HepG2 (cell line): Measurements from ENCODE around the gene C20orf204. TPM values are rescaled to one million over a fixed set of nuclear protein-coding genes. Genes with fewer than 3 reads are reported as not detected.

Source experiments
- ATM ChIP-seq: fragments of 450-650 bp; IDR thresholded peaks from 2 replicates; pipeline ENCODE4 v1.7.1; 2017; ENCODE audit warnings: mild to moderate bottlenecking, borderline replicate concordance
- CBX2 ChIP-seq, 2 experiments: fragments of 200-600 bp in 1 of 2; sonication (generic); formaldehyde crosslinking in 1 of 2; IDR thresholded peaks; 2 replicates each; pipeline versions ENCODE4 v1.7.0 to v1.8.1; 2018 to 2022; ENCODE audit warnings: low read depth in 2 of 2, low read length in 1 of 2, mild to moderate bottlenecking in 1 of 2, missing genetic modification reagents in 1 of 2
- FOSL1 ChIP-seq: sonication (generic); formaldehyde crosslinking; IDR thresholded peaks from 2 replicates; pipeline ENCODE4 v1.9.0; 2021; ENCODE audit warnings: missing genetic modification reagents, borderline replicate concordance
- HOXA5 ChIP-seq: sonication (generic); formaldehyde crosslinking; IDR thresholded peaks from 2 replicates; pipeline ENCODE4 v1.4.0; 2020; ENCODE audit warnings: missing genetic modification reagents
- MATR3 ChIP-seq: sonication (generic); formaldehyde crosslinking; IDR thresholded peaks from 2 replicates; pipeline ENCODE4 v1.4.0; 2020; ENCODE audit warnings: missing genetic modification reagents
- MZF1 ChIP-seq: sonication (generic); formaldehyde crosslinking; IDR thresholded peaks from 2 replicates; pipeline ENCODE4 v1.8.1; 2023; ENCODE audit warnings: mild to moderate bottlenecking, missing genetic modification reagents, borderline replicate concordance
- NR3C1 ChIP-seq: sonication (generic); formaldehyde crosslinking; IDR thresholded peaks from 2 replicates; pipeline ENCODE4 v1.4.0; 2020; ENCODE audit warnings: missing genetic modification reagents
- SMAD3 ChIP-seq: sonication (generic); formaldehyde crosslinking; IDR thresholded peaks from 2 replicates; pipeline ENCODE4 v1.4.0; 2020; ENCODE audit warnings: missing genetic modification reagents
- SRSF1 ChIP-seq: fragments of 200-400 bp; formaldehyde crosslinking; optimal IDR thresholded peaks from 2 replicates; pipeline ENCODE3; 2017; ENCODE audit warnings: mild to moderate bottlenecking, low read depth, low read length, moderate library complexity
- STAT6 ChIP-seq: sonication (generic); formaldehyde crosslinking; IDR thresholded peaks from 2 replicates; pipeline ENCODE4 v1.4.0; 2020; ENCODE audit warnings: missing genetic modification reagents, mild to moderate bottlenecking, borderline replicate concordance
- TCF7L2 ChIP-seq: IDR thresholded peaks from 2 replicates; pipeline ENCODE4 v1.6.1; 2011; ENCODE audit warnings: mild to moderate bottlenecking, low read depth, low read length, moderate library complexity
- ZC3H13 ChIP-seq: sonication (generic); formaldehyde crosslinking; IDR thresholded peaks from 2 replicates; pipeline ENCODE4 v1.8.1; 2023; ENCODE audit warnings: mild to moderate bottlenecking, missing genetic modification reagents, moderate library complexity
- ZNF101 ChIP-seq: sonication (generic); formaldehyde crosslinking; IDR thresholded peaks from 2 replicates; pipeline ENCODE4 v1.4.0; 2020; ENCODE audit warnings: mild to moderate bottlenecking, low read depth, missing genetic modification reagents, borderline replicate concordance
- ZNF225 ChIP-seq: sonication (generic); formaldehyde crosslinking; IDR thresholded peaks from 2 replicates; pipeline ENCODE4 v1.4.0; 2020; ENCODE audit warnings: mild to moderate bottlenecking, missing genetic modification reagents
- ZNF749 ChIP-seq: sonication (generic); formaldehyde crosslinking; IDR thresholded peaks from 2 replicates; pipeline ENCODE4 v1.8.0; 2022; ENCODE audit warnings: mild to moderate bottlenecking, missing genetic modification reagents, moderate library complexity, borderline replicate concordance
- ZNF782 ChIP-seq: sonication (generic); formaldehyde crosslinking; IDR thresholded peaks from 2 replicates; pipeline ENCODE4 v1.4.0; 2020; ENCODE audit warnings: missing genetic modification reagents, mild to moderate bottlenecking, borderline replicate concordance
- ZSCAN29 ChIP-seq: sonication (generic); formaldehyde crosslinking; conservative IDR thresholded peaks from 2 replicates; pipeline ENCODE4 v1.4.0; 2020; ENCODE audit warnings: mild to moderate bottlenecking, missing genetic modification reagents
- polyA plus RNA-seq, 8 experiments: library from polyadenylated mRNA; depleted of rRNA in 3 of 8; stranded (reverse) in 7 of 8; unstranded in 1 of 8; fragments of >200 nt; fragmentation: Illumina TruSeq in 4 of 8; extraction: Trizol in 4 of 8; gene quantifications; 2 replicates each; pipeline versions ENCODE4 v1.2.1 to v1.2.3, GENCODE V29; 2011 to 2016; ENCODE audit warnings: low read depth in 4 of 8, missing spikeins in 1 of 8, mixed read lengths in 1 of 8; ENCODE audit not compliant: insufficient read depth in 1 of 8
- total RNA-seq, 5 experiments: library from RNA; depleted of rRNA; stranded (reverse); fragments of >200 nt; fragmentation: Illumina TruSeq; extraction: Trizol; gene quantifications; 2 replicates each; pipeline ENCODE4 v1.2.3, GENCODE V29; 2016; ENCODE audit warnings: low read depth in 1 of 5
- TF ChIP-seq, protein P1 (sequence below): IDR thresholded peaks from 2 replicates; pipeline ENCODE4 v1.6.1; 2016; ENCODE audit warnings: low read depth, missing genetic modification reagents, missing compliant biosample characterization
- TF ChIP-seq, protein P2 (sequence below): sonication (generic); formaldehyde crosslinking; IDR thresholded peaks from 2 replicates; pipeline ENCODE4 v1.5.0; 2020; ENCODE audit warnings: missing genetic modification reagents

C20orf204 gene
- total and polyA plus RNA-seq, 2 of the 13 experiments (the other 11 are each of a cell fraction or from before 2014, with no cell fraction given), result 22.1 to 80.0 TPM

GRCh38 chr20:64041040-64041780, 5.2 kb downstream of the C20orf204 start (continued):
- TF ChIP-seq CBX2 (IDR thresholded peaks at IDR 0.05; ENCODE audit: low read depth, low read length) (no peak), CBX2 (CRISPR knock-in tag; IDR thresholded peaks at IDR 0.05; ENCODE audit: low read depth) (0 out of 2 replicates have a peak, but pooled peaks have one; percentile 55), MZF1 (CRISPR knock-in tag) (0 out of 2 replicates have a peak, but pooled peaks have one; percentile 64), TCF7L2 (no peak), HOXA5 (CRISPR knock-in tag) (peak; percentile 85), ZSCAN29 (CRISPR knock-in tag) (peak; percentile 73; the same call in 1 of the 2 replicates), MATR3 (CRISPR knock-in tag) (no peak), ZNF749 (CRISPR knock-in tag) (no peak; the same call in 1 of the 2 replicates), SRSF1 (no peak), FOSL1 (CRISPR knock-in tag) (no peak), ZNF101 (CRISPR knock-in tag) (0 out of 2 replicates have a peak, but pooled peaks have one; percentile 62), NR3C1 (CRISPR knock-in tag) (no peak), SMAD3 (CRISPR knock-in tag) (no peak; the same call in 1 of the 2 replicates), ZC3H13 (no peak; the same call in 1 of the 2 replicates), ZNF782 (CRISPR knock-in tag) (peak; percentile 87; the same call in 1 of the 2 replicates), ATM (no peak), ZNF225 (CRISPR knock-in tag) (peak; percentile 67; the same call in 1 of the 2 replicates), STAT6 (CRISPR knock-in tag) (0 out of 2 replicates have a peak, but pooled peaks have one; percentile 71)
- TF ChIP-seq, protein P1, sequence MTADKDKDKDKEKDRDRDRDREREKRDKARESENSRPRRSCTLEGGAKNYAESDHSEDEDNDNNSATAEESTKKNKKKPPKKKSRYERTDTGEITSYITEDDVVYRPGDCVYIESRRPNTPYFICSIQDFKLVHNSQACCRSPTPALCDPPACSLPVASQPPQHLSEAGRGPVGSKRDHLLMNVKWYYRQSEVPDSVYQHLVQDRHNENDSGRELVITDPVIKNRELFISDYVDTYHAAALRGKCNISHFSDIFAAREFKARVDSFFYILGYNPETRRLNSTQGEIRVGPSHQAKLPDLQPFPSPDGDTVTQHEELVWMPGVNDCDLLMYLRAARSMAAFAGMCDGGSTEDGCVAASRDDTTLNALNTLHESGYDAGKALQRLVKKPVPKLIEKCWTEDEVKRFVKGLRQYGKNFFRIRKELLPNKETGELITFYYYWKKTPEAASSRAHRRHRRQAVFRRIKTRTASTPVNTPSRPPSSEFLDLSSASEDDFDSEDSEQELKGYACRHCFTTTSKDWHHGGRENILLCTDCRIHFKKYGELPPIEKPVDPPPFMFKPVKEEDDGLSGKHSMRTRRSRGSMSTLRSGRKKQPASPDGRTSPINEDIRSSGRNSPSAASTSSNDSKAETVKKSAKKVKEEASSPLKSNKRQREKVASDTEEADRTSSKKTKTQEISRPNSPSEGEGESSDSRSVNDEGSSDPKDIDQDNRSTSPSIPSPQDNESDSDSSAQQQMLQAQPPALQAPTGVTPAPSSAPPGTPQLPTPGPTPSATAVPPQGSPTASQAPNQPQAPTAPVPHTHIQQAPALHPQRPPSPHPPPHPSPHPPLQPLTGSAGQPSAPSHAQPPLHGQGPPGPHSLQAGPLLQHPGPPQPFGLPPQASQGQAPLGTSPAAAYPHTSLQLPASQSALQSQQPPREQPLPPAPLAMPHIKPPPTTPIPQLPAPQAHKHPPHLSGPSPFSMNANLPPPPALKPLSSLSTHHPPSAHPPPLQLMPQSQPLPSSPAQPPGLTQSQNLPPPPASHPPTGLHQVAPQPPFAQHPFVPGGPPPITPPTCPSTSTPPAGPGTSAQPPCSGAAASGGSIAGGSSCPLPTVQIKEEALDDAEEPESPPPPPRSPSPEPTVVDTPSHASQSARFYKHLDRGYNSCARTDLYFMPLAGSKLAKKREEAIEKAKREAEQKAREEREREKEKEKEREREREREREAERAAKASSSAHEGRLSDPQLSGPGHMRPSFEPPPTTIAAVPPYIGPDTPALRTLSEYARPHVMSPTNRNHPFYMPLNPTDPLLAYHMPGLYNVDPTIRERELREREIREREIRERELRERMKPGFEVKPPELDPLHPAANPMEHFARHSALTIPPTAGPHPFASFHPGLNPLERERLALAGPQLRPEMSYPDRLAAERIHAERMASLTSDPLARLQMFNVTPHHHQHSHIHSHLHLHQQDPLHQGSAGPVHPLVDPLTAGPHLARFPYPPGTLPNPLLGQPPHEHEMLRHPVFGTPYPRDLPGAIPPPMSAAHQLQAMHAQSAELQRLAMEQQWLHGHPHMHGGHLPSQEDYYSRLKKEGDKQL, result no peak
- TF ChIP-seq, protein P2, sequence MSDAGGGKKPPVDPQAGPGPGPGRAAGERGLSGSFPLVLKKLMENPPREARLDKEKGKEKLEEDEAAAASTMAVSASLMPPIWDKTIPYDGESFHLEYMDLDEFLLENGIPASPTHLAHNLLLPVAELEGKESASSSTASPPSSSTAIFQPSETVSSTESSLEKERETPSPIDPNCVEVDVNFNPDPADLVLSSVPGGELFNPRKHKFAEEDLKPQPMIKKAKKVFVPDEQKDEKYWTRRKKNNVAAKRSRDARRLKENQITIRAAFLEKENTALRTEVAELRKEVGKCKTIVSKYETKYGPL (CRISPR knock-in tag), result no peak
